ENCODE measurements around the gene GGT7. TPM values are rescaled to one million over a fixed set of nuclear protein-coding genes. Genes with fewer than 3 reads are reported as not detected.
A peak's percentile ranks its signal among the peaks of the same experiment; 100 is the strongest.

The GGT7 gene
- total RNA-seq = 25.5 TPM

GRCh38 chr20:34872622-34873224 is at the start of gene GGT7:
GGT7 (minus strand) TSS chr20:34872856; CDS start chr20:34872815, 41 bp downstream.
- Histone ChIP-seq H3K4me3 (peak within 1 kb of the TSS; percentile 72 to 75), H3K27ac (peak within 1 kb of the TSS; percentile 73 to 76), H3K9me3 (no peaks in the 10 kb centered on the region), H3K4me1 (peaks cover 0 to 16% of the 10 kb centered on the region in 2 donors), H3K36me3 (no peaks in the 10 kb centered on the region), H3K27me3 (no peaks in the 10 kb centered on the region)
- intact Hi-C loops (cut with DNase I) = loop anchor here (2.0 kb wide), 1 partner anchor 220 kb away; the partner anchor contains the start of gene TRPC4AP
- DNase-seq (ENCODE audit: low spot score in 2 of 2) = peak; percentile 33 to 90
- TF ChIP-seq CTCF (IDR thresholded peaks at IDR 0.05) = peak; percentile 53 to 84 (median 77)

GRCh38 chr20:34921436-34921835 is 48.8 kb upstream of the GGT7 start:
- Histone ChIP-seq H3K4me1 (peaks cover 0 to 16% of the 10 kb centered on the region in 2 donors), H3K27ac (peak overlapping the region; percentile 15 to 78), H3K36me3 (peaks cover 30 to 42% of the 10 kb centered on the region in 2 donors)

GRCh38 chr20:34920055-34920454 is 47.4 kb upstream of the GGT7 start:
- peaks cover 4 to 16% of the 10 kb centered on the region in 2 donors for H3K4me1 ChIP-seq
- no peak overlapping the region for H3K4me3 ChIP-seq
- intact Hi-C loops (cut with DNase I) = no loop called here
- TF ChIP-seq CTCF (IDR thresholded peaks at IDR 0.05) = no peak
- no peak for DNase-seq (ENCODE audit: low spot score in 2 of 2)
- peak overlapping the region in 1 of 2 donors; percentile 78 for H3K27ac ChIP-seq
- no peaks in the 10 kb centered on the region for H3K27me3 ChIP-seq
- peaks cover 19 to 29% of the 10 kb centered on the region in 2 donors for H3K36me3 ChIP-seq
- no peaks in the 10 kb centered on the region for H3K9me3 ChIP-seq

More at GRCh38 chr20:34921436-34921835, 48.8 kb upstream of the GGT7 start:
- Histone ChIP-seq H3K4me3 (no peak overlapping the region), H3K9me3 (no peaks in the 10 kb centered on the region), H3K27me3 (no peaks in the 10 kb centered on the region)
- no peak for DNase-seq (ENCODE audit: low spot score in 2 of 2)
- no peak for TF ChIP-seq CTCF (IDR thresholded peaks at IDR 0.05)
- intact Hi-C loops (cut with DNase I) = no loop called here

- no peak overlapping the region for H3K4me3 ChIP-seq
- H3K27me3 ChIP-seq = no peaks in the 10 kb centered on the region
- intact Hi-C loops (cut with DNase I) = no loop called here
- H3K36me3 ChIP-seq = peaks cover 16 to 17% of the 10 kb centered on the region in 2 donors
- no peak for TF ChIP-seq CTCF (IDR thresholded peaks at IDR 0.05)
- peaks cover 1 to 4% of the 10 kb centered on the region in 2 donors for H3K4me1 ChIP-seq
- H3K27ac ChIP-seq = no peak overlapping the region
- no peak for DNase-seq (ENCODE audit: low spot score in 2 of 2)
- H3K9me3 ChIP-seq = no peaks in the 10 kb centered on the region
Measured at GRCh38 chr20:34916774-34917354, 44.2 kb upstream of the GGT7 start.

GRCh38 chr20:34915749-34916455 is 43.2 kb upstream of the GGT7 start:
- Histone ChIP-seq H3K36me3 (peaks cover 11% of the 10 kb centered on the region in 2 donors), H3K27ac (no peak overlapping the region), H3K27me3 (no peaks in the 10 kb centered on the region), H3K4me1 (peaks cover 0 to 4% of the 10 kb centered on the region in 2 donors), H3K4me3 (no peak overlapping the region), H3K9me3 (no peaks in the 10 kb centered on the region)
- DNase-seq (ENCODE audit: low spot score in 2 of 2) = no peak
- intact Hi-C loops (cut with DNase I) = no loop called here
- no peak for TF ChIP-seq CTCF (IDR thresholded peaks at IDR 0.05)

Data from ascending aorta (tissue), 2 donors.